ENCODE results near the gene AGT. TPM values are rescaled to one million over a fixed set of nuclear protein-coding genes. Genes with fewer than 3 reads are reported as not detected.

AGT gene
- total RNA-seq, 1 donor from 2014 or later, result not detected

Other genes starting within 250 kb of the AGT start
- gene COG2, start 71.6 kb downstream of the AGT start, total RNA-seq, result 13.8 and 18.7 TPM in 2 replicates
- gene CAPN9, start 33.3 kb upstream of the AGT start, total RNA-seq, result not detected in 2 replicates
- gene C1orf198, start 154.4 kb upstream of the AGT start, total RNA-seq, result 34.1 and 83.2 TPM in 2 replicates